Measurements from ENCODE around the gene EPHA4. TPM values are rescaled to one million over a fixed set of nuclear protein-coding genes. Genes with fewer than 3 reads are reported as not detected.

EPHA4 gene
- total and polyA plus RNA-seq, 11 donors: 4.2 to 35.2 (median 19.5) TPM

DNA sequence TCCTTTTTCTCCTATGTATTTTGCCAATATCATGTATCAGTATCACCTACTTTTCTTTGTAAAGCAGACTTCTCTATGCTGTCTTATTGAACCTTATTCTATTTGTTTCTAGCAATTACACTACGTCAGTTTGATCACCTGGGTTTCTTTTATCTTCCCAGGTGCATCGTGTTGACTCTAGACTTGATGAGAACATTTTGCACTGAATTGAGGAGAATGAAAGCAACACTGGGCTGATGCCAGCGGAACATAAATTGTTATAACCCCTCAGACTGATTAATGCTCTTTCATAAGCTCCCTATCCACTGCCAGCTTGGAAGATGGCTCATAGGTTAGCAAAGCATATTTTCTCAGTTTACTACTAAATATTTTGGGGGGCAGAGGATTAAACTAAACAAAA is 140.6 kb downstream of the EPHA4 start:
- Histone ChIP-seq H3K4me1 (peaks cover 0 to 5% (median 0%) of the 10 kb centered on the region in 12 donors), H3K27ac (no peak overlapping the region), H3K4me3 (no peak overlapping the region), H3K9me3 (no peaks in the 10 kb centered on the region), H3K27me3 (no peaks in the 10 kb centered on the region), H3K36me3 (peaks cover 0 to 91% (median 31%) of the 10 kb centered on the region in 9 donors)
- TF ChIP-seq, protein P1, sequence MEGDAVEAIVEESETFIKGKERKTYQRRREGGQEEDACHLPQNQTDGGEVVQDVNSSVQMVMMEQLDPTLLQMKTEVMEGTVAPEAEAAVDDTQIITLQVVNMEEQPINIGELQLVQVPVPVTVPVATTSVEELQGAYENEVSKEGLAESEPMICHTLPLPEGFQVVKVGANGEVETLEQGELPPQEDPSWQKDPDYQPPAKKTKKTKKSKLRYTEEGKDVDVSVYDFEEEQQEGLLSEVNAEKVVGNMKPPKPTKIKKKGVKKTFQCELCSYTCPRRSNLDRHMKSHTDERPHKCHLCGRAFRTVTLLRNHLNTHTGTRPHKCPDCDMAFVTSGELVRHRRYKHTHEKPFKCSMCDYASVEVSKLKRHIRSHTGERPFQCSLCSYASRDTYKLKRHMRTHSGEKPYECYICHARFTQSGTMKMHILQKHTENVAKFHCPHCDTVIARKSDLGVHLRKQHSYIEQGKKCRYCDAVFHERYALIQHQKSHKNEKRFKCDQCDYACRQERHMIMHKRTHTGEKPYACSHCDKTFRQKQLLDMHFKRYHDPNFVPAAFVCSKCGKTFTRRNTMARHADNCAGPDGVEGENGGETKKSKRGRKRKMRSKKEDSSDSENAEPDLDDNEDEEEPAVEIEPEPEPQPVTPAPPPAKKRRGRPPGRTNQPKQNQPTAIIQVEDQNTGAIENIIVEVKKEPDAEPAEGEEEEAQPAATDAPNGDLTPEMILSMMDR (IDR thresholded peaks at IDR 0.05): no peak
- no peak for TF ChIP-seq POLR2A (IDR thresholded peaks at IDR 0.05)
- DNase-seq (no peak), ATAC-seq (no peak)
- 67 to 96% (median 90%) methylated on average over 3 of the region's 3 CpGs for WGBS, 4 donors
- intact Hi-C loops (cut with DNase I): no loop called here

DNA sequence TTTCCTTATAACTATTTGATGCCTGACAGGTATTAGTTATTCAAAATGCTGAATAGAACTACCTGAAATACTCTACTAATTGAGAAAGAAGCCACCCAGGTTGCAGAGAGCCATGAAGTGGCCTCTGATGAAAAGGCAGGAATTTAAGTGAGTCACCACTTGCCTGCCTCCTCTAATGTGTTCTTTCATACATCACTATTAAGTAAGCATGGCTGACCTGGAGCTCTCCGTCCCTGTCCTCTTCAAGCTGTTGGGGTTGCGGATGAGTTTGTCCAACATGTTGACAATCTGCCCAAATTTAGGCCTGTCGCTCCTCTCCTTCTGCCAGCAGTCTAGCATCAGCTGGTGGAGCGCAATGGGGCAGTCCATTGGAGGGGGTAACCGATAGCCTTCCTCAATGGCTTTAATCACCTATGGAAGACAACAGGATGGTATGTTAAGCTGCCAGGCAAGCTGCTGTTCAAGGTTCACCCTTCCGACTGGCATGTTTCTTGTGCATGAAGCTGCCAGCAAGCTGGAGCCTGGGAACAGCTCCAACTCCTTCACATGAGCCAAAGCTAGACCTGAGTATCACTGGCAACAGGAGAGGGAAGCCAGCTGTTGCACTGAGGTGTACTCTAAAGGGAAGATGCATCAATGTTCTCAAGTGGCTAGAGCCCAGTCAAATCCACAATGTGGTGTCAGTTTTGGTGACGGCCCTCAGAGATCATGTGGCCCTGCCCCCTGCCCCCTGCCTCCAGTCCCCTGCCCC is 142.2 kb downstream of the EPHA4 start:
- TF ChIP-seq POLR2A (IDR thresholded peaks at IDR 0.05): no peak
- TF ChIP-seq, protein P1 (IDR thresholded peaks at IDR 0.05): no peak
- ATAC-seq: peak in 3 of 4 donors; percentile 69 to 87 (median 85)
- peaks cover 0 to 5% (median 0%) of the 10 kb centered on the region in 12 donors for H3K4me1 ChIP-seq
- no peak overlapping the region for H3K27ac ChIP-seq
- peaks cover 0 to 91% (median 28%) of the 10 kb centered on the region in 9 donors for H3K36me3 ChIP-seq
- H3K9me3 ChIP-seq: no peaks in the 10 kb centered on the region
- peak in 4 of 5 donors; percentile 28 to 65 (median 62) for DNase-seq
- H3K27me3 ChIP-seq: no peaks in the 10 kb centered on the region
- H3K4me3 ChIP-seq: no peak overlapping the region
- intact Hi-C loops (cut with DNase I): loop anchor here in 4 of 10 donors (5.0 to 10.0 kb wide), 5 partner anchors 142 to 745 kb away; partner anchors contain the start of gene EPHA4 (in 1 of the 4)
- WGBS, 4 donors: 79 to 91% (median 81%) methylated on average over 6 to 7 of the region's 7 CpGs

DNA sequence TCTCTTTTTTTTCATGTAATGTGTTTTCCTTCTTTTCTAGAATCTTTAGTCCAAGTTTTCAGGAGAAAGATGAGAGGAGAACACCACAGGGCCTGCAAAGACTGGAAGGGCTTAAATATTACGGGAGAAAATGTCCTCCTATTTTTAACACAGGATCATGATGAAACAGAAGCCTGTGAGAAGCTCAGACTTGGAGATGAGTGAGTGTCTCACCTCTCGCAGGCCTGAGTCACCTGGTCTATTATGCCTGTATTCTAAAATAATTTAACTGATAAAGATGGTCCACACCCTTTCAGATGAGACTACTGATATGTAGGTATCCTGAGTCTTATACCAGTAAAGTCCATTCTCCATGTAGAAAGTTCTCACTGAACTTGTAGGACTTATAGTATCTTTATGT is 143.2 kb downstream of the EPHA4 start:
- 83 to 93% (median 88%) methylated on average over 2 of the region's 2 CpGs for WGBS, 4 donors
- TF ChIP-seq, protein P1 (IDR thresholded peaks at IDR 0.05): no peak
- no peak for TF ChIP-seq POLR2A (IDR thresholded peaks at IDR 0.05)
- Histone ChIP-seq H3K9me3 (no peaks in the 10 kb centered on the region), H3K27ac (no peak overlapping the region), H3K27me3 (no peaks in the 10 kb centered on the region), H3K4me1 (peaks cover 0 to 5% (median 0%) of the 10 kb centered on the region in 12 donors), H3K4me3 (no peak overlapping the region), H3K36me3 (peaks cover 0 to 89% (median 27%) of the 10 kb centered on the region in 9 donors)
- intact Hi-C loops (cut with DNase I): loop anchor here in 4 of 10 donors (5.0 to 10.0 kb wide), 5 partner anchors 143 to 744 kb away; partner anchors contain the start of gene EPHA4 (in 1 of the 4)
- DNase-seq (no peak), ATAC-seq (no peak)

DNA sequence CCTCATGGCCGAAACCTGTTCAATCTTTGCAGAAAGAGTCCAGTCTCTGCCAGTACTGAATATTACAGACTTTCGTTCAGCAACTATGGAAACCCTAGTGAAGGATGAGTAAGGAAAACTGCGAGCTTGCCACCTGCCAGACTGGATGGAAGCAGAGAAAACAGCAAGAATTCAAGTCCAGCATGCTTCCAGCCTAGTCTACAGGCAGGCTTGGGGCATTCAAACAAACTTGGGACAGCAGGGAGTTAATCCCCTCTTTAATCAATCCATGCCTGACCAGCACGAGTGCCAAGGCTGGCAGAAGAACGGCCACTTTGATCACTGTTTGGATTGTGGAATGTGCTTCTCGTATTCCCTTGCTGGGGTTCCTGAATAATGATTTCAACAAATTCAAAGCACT is 145.2 kb downstream of the EPHA4 start:
- DNase-seq (no peak), ATAC-seq (no peak)
- WGBS, 4 donors: 75 to 86% (median 81%) methylated on average over 6 of the region's 6 CpGs
- intact Hi-C loops (cut with DNase I): loop anchor here in 4 of 10 donors (5.0 to 10.0 kb wide), 5 partner anchors 145 to 742 kb away; partner anchors contain the start of gene EPHA4 (in 1 of the 4)
- H3K36me3 ChIP-seq: peaks cover 0 to 73% (median 21%) of the 10 kb centered on the region in 9 donors
- H3K27ac ChIP-seq: no peak overlapping the region
- no peak for TF ChIP-seq POLR2A (IDR thresholded peaks at IDR 0.05)
- TF ChIP-seq, protein P1 (IDR thresholded peaks at IDR 0.05): no peak
- H3K9me3 ChIP-seq: no peaks in the 10 kb centered on the region
- H3K27me3 ChIP-seq: no peaks in the 10 kb centered on the region
- H3K4me1 ChIP-seq: peaks cover 0 to 17% (median 4%) of the 10 kb centered on the region in 12 donors
- H3K4me3 ChIP-seq: no peak overlapping the region
